Measurements from ENCODE around the gene FAM171A1. TPM values are rescaled to one million over a fixed set of nuclear protein-coding genes. Genes with fewer than 3 reads are reported as not detected.

The FAM171A1 gene
- total and polyA plus RNA-seq, 2 donors (not counting 1 experiment from before 2014, with no cell fraction given), result 0.09 TPM; not detected in 1

DNA sequence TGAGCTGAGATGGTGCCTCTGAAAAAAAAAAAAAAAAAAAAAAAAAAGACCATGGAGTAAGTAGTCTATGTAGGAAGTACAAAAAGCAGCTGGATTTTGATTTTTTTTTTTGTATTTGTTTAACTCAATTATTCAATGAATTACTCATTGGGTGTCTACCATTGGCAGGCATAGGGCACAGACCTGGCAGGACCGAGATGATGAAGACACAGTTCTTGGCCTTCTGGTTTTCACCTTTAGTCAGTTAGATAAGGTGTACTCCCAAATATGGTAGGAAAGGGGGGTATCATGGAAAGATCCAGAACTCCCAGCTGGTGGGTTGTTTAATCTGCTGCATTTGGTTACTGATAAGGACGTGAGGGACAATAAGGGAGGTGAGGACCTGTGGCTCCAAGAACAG, 105.5 kb downstream of the FAM171A1 start:
- Histone ChIP-seq H3K27ac (ENCODE audit: low read length in 2 of 2) (no peak overlapping the region), H3K4me2 (replicated peaks; ENCODE audit: low read depth, low read length, poor library complexity, severe bottlenecking) (no peak overlapping the region), H3K4me3 (ENCODE audit: control extremely low read depth in 1 of 5, extremely low read depth in 1 of 5, insufficient read depth in 1 of 5, low read depth in 2 of 5, low read length in 4 of 5) (no peak overlapping the region), H2AFZ (ENCODE audit: insufficient read depth, low read depth, low read length, poor library complexity, severe bottlenecking) (no peak overlapping the region), H4K20me1 (ENCODE audit: control insufficient read depth, insufficient read depth, low read length, poor library complexity, severe bottlenecking) (no peaks in the 10 kb centered on the region), H3K4me1 (ENCODE audit: control insufficient read depth in 2 of 2, insufficient read depth in 2 of 2, low read length in 2 of 2) (no peaks in the 10 kb centered on the region), H3K79me2 (ENCODE audit: control insufficient read depth, insufficient read depth, low read length) (no peaks in the 10 kb centered on the region), H3K36me3 (replicated peaks in 1 of 2; ENCODE audit: control extremely low read depth in 1 of 2, control insufficient read depth in 1 of 2, extremely low read depth in 1 of 2, insufficient read depth in 2 of 2, low read length in 1 of 2) (no peaks in the 10 kb centered on the region), H3K9ac (ENCODE audit: low read length) (no peak overlapping the region), H3K27me3 (replicated peaks in 1 of 4; ENCODE audit: control extremely low read depth in 1 of 4, control insufficient read depth in 3 of 4, insufficient read depth in 4 of 4, low read length in 3 of 4) (peaks cover 0 to 4% (median 2%) of the 10 kb centered on the region in 4 experiments), H3K9me3 (ENCODE audit: control extremely low read depth in 1 of 3, control insufficient read depth in 2 of 3, insufficient read depth in 1 of 3, low read length in 2 of 3) (peaks cover 0 to 9% (median 0%) of the 10 kb centered on the region in 3 donors)
- no peak for TF ChIP-seq CTCF (IDR thresholded peaks at IDR 0.05)
- TF ChIP-seq EZH2 (IDR thresholded peaks at IDR 0.05; ENCODE audit: borderline replicate concordance, insufficient read depth, low read depth, low read length, poor library complexity, severe bottlenecking), result no peak
- H3K27ac Mint-ChIP-seq, result no peak overlapping the region
- ChIA-PET POLR2A (no interaction called here), CTCF (no interaction called here)
- peaks cover 4% of the 10 kb centered on the region for H3K27me3 Mint-ChIP-seq
- no peak for ATAC-seq (ENCODE audit: low read depth)
- H3K4me3 Mint-ChIP-seq, result no peak overlapping the region
- H3K4me1 Mint-ChIP-seq, result no peaks in the 10 kb centered on the region
- 100% methylated on average over 2 of the region's 2 CpGs for WGBS (ENCODE audit: insufficient coverage)
- intact Hi-C loops (cut with micrococcal nuclease), result no loop called here
- no peaks in the 10 kb centered on the region for H3K9me3 Mint-ChIP-seq (ENCODE audit: insufficient read depth)
- DNase-seq, result no peak

- H3K27me3 Mint-ChIP-seq, result peaks cover 4% of the 10 kb centered on the region
- intact Hi-C loops (cut with micrococcal nuclease), result no loop called here
- H3K27ac Mint-ChIP-seq, result no peak overlapping the region
- H3K27me3 ChIP-seq (replicated peaks in 1 of 4; ENCODE audit: control extremely low read depth in 1 of 4, control insufficient read depth in 3 of 4, insufficient read depth in 4 of 4, low read length in 3 of 4), result peaks cover 0 to 5% (median 2%) of the 10 kb centered on the region in 4 experiments
- H3K9ac ChIP-seq (ENCODE audit: low read length), result no peak overlapping the region
- H3K4me3 Mint-ChIP-seq, result no peak overlapping the region
- H3K4me3 ChIP-seq (ENCODE audit: control extremely low read depth in 1 of 5, extremely low read depth in 1 of 5, insufficient read depth in 1 of 5, low read depth in 2 of 5, low read length in 4 of 5), result no peak overlapping the region
- no peaks in the 10 kb centered on the region for H3K4me1 ChIP-seq (ENCODE audit: control insufficient read depth in 2 of 2, insufficient read depth in 2 of 2, low read length in 2 of 2)
- CTCF ChIA-PET, result no interaction called here
- H2AFZ ChIP-seq (ENCODE audit: insufficient read depth, low read depth, low read length, poor library complexity, severe bottlenecking), result no peak overlapping the region
- no peaks in the 10 kb centered on the region for H3K36me3 ChIP-seq (replicated peaks in 1 of 2; ENCODE audit: control extremely low read depth in 1 of 2, control insufficient read depth in 1 of 2, extremely low read depth in 1 of 2, insufficient read depth in 2 of 2, low read length in 1 of 2)
- H3K27ac ChIP-seq (ENCODE audit: low read length in 2 of 2), result no peak overlapping the region
- 95% methylated on average over 4 of the region's 7 CpGs for whole genome bisulfite sequencing (ENCODE audit: insufficient coverage)
- DNase-seq, result no peak
- POLR2A ChIA-PET, result no interaction called here
- no peaks in the 10 kb centered on the region for H3K4me1 Mint-ChIP-seq
- no peaks in the 10 kb centered on the region for H3K9me3 Mint-ChIP-seq (ENCODE audit: insufficient read depth)
- H3K4me2 ChIP-seq (replicated peaks; ENCODE audit: low read depth, low read length, poor library complexity, severe bottlenecking), result no peak overlapping the region
- no peak for ATAC-seq (ENCODE audit: low read depth)
- no peaks in the 10 kb centered on the region for H3K79me2 ChIP-seq (ENCODE audit: control insufficient read depth, insufficient read depth, low read length)
- H3K9me3 ChIP-seq (ENCODE audit: control extremely low read depth in 1 of 3, control insufficient read depth in 2 of 3, insufficient read depth in 1 of 3, low read length in 2 of 3), result peaks cover 0 to 9% (median 0%) of the 10 kb centered on the region in 3 donors
- no peaks in the 10 kb centered on the region for H4K20me1 ChIP-seq (ENCODE audit: control insufficient read depth, insufficient read depth, low read length, poor library complexity, severe bottlenecking)
- TF ChIP-seq CTCF (IDR thresholded peaks at IDR 0.05) (no peak), EZH2 (IDR thresholded peaks at IDR 0.05; ENCODE audit: borderline replicate concordance, insufficient read depth, low read depth, low read length, poor library complexity, severe bottlenecking) (no peak)
Observed at GRCh38 chr10:15265056-15265455, 106.0 kb downstream of the FAM171A1 start.
